GM18517 (cell line): Measurements from ENCODE around the gene ASCC1.

ENCODE experiments used
- ATAC-seq: cut with Tn5 transposase; IDR thresholded peaks from one replicate; pipeline ENCODE4 v1.9.1; 2021; ENCODE audit warnings: mild to moderate bottlenecking, moderate library complexity; ENCODE audit not compliant: unreplicated experiment

Gene ASCC1

DNA sequence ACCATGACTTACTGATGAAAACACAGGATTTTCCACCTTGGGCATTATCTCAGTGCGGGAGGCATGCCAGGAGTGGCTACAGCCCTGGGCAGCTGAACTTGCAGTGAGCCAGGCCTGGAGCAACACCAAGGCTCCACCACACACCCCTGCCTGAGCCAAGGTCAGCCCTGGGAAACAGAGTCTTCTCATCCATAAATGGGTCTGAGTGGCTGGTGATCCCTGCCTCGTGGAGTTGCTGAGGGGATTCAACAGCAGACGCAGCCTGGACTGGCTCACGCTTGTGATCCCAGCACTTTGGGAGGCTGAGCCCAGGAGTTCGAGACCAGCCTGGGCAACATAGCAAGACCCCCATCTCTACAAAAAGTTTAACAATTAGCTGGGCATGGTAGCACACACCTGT lies 160.0 kb downstream of the ASCC1 start:
- no peak for ATAC-seq

DNA sequence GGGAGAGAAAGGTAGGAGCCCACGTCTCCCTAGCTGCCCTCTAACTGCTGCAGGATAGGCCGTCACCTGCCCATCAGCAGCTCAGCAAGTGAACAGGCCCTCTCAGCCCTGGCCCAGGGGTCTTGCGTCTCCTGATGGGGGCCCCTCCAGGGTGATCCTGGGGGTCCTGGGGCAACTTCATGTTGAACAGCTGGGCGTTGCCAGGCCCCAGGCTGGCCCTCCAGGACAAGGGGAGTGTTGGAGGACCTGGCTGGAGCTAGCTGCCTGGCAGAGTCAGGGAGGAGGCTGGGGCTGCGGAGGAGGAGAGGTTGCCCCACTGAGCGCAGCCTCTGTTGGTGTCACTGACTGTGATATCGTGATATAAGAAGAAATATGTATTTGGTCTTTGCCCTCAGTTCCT lies 162.4 kb downstream of the ASCC1 start:
- no peak for ATAC-seq

DNA sequence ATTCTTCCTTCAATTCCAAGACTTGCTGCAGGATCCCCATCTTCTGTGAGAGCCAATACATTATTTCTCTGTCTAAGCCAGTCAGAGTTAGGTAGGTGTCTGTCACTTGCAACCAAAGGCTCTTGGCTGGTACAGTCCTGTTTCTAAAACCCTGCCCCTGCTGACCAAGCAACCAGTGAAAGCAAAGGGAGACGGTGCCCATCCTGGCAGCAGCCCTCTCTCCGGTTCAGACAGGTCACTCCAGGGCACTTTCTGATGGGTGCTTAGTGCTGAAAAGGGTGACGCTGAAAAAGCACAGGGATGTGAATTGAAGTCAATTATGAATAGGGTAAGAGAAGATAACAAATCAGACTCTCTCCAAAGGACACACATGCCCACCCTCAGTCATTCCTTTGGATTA lies 165.2 kb downstream of the ASCC1 start:
- ATAC-seq = no peak

DNA sequence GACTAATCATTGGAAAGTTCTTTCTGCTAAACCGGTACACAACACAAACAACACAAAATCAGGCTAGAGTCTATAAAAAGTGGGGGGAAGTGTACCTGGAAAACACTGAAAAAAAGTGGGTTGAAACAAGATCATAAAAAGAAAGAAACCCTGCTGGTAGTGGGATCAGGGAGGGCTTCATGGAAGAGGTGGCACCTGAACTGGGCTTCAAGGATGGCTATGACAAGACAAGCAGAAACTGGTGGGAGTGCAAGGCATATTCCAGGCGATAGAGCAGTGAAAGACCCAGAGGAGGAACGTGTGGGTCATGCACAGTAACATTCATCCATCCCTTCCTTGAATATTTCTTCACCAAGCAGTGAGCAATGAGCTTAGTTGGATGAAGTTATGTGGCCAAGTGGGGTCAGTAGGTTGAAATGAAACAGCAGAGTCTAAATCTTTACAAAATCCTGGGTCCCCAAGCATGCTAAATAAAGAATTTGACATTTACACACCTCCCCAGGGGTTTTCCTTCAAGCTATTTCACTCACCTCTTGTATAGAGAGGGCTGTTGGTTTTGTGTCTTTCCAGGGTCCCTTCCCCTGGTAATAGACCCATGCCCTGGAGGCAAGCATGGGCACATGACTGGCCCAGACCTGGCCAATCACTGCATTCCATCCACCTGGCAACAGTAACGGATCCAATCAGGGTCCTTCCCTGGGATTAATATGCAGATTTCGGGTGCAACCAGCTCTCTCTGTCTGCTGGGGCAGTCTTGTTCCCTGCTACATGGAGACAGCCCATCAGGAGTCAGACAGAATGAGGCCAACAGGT lies 165.9 kb downstream of the ASCC1 start:
- no peak for ATAC-seq

DNA sequence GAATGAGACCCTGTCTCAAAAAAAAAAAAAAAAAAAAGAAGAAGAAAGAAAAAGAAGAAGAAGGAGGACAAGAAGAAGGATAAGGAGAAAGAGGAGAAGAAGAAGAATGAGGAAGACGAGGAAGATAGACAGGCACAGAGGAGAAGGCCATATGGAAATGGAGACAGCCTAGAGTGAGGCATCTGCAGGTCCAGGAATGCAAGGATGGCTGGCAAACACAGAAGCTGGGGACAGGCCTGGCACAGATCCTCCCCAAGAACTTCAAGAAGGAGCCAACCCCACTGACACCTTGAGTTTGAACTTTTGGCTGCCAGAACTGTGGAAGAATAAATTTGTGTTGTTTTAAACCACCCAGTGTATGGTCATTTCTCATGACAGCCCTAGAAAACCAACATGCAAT lies 166.6 kb downstream of the ASCC1 start:
- ATAC-seq = no peak

DNA sequence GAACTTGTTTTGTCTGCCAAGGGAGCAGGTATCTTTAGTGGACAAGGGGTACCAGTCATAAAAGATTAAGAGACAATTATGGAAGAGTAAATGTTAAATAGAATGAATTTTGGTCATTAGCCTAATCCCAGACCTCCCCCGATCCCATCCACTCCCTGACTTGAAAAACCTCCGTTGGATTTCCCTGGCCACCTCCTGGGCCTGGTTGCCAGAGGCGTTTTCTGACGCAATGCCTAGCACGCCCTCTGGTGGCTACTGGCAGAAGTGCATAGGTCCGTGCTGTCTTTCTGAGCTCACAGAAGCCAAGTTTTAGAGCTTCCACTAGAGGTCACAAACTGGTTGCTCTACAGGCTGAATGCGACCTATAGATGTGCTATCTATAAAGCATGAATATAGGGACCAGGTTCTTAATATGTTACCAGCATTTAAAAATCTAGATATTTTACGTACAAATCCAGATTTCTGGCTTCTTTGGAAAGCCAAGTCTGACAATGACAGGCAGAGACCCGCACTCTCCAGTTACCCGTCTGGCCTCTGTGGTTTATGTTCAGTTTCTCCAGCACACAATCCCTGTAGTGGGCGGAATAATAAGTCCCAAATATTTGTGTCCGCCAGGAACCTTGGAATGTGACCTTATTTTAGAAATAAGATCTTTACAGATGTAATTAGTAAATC lies 167.5 kb downstream of the ASCC1 start:
- no peak for ATAC-seq
